ENCODE data around the gene SUMO3. TPM values are rescaled to one million over a fixed set of nuclear protein-coding genes. Genes with fewer than 3 reads are reported as not detected.

The SUMO3 gene
- total RNA-seq, 1 donor from 2014 or later, result 84.5 TPM

- Mint-ChIP-seq H3K36me3 (peaks cover 18% of the 10 kb centered on the region), H3K27me3 (ENCODE audit: low read depth) (no peaks in the 10 kb centered on the region), H3K27ac (no peak overlapping the region), H3K9me3 (no peaks in the 10 kb centered on the region), H3K4me3 (no peak overlapping the region), H3K4me1 (peaks cover 4% of the 10 kb centered on the region)
- DNase-seq (ENCODE audit: low spot score in 2 of 2, unreplicated experiment in 2 of 2), result no peak
- TF ChIP-seq CTCF (IDR thresholded peaks at IDR 0.05; ENCODE audit: unreplicated experiment), result no peak
Observed at GRCh38 chr21:44812640-44813039, 5.2 kb downstream of the SUMO3 start.

GRCh38 chr21:44810779-44811178, 7.1 kb downstream of the SUMO3 start:
- Mint-ChIP-seq H3K27ac (no peak overlapping the region), H3K36me3 (peaks cover 22% of the 10 kb centered on the region), H3K4me1 (no peaks in the 10 kb centered on the region), H3K9me3 (no peaks in the 10 kb centered on the region), H3K27me3 (ENCODE audit: low read depth) (no peaks in the 10 kb centered on the region), H3K4me3 (no peak overlapping the region)
- no peak for DNase-seq (ENCODE audit: low spot score in 2 of 2, unreplicated experiment in 2 of 2)
- TF ChIP-seq CTCF (IDR thresholded peaks at IDR 0.05; ENCODE audit: unreplicated experiment), result no peak

GRCh38 chr21:44805859-44806258, 12.0 kb downstream of the SUMO3 start:
- H3K36me3 Mint-ChIP-seq, result peaks cover 19% of the 10 kb centered on the region
- H3K27ac Mint-ChIP-seq, result no peak overlapping the region
- TF ChIP-seq CTCF (IDR thresholded peaks at IDR 0.05; ENCODE audit: unreplicated experiment), result no peak
- peaks cover 14% of the 10 kb centered on the region for H3K4me1 Mint-ChIP-seq
- H3K4me3 Mint-ChIP-seq, result no peak overlapping the region
- DNase-seq (ENCODE audit: low spot score in 2 of 2, unreplicated experiment in 2 of 2), result no peak
- no peaks in the 10 kb centered on the region for H3K27me3 Mint-ChIP-seq (ENCODE audit: low read depth)
- no peaks in the 10 kb centered on the region for H3K9me3 Mint-ChIP-seq

GRCh38 chr21:44805226-44805625, 12.6 kb downstream of the SUMO3 start:
- no peak for TF ChIP-seq CTCF (IDR thresholded peaks at IDR 0.05; ENCODE audit: unreplicated experiment)
- Mint-ChIP-seq H3K9me3 (no peaks in the 10 kb centered on the region), H3K4me3 (no peak overlapping the region), H3K27ac (no peak overlapping the region), H3K27me3 (ENCODE audit: low read depth) (no peaks in the 10 kb centered on the region), H3K36me3 (peaks cover 19% of the 10 kb centered on the region), H3K4me1 (peaks cover 20% of the 10 kb centered on the region)
- no peak for DNase-seq (ENCODE audit: low spot score in 2 of 2, unreplicated experiment in 2 of 2)

- no peaks in the 10 kb centered on the region for H3K9me3 Mint-ChIP-seq
- no peak for TF ChIP-seq CTCF (IDR thresholded peaks at IDR 0.05; ENCODE audit: unreplicated experiment)
- H3K4me1 Mint-ChIP-seq, result peaks cover 25% of the 10 kb centered on the region
- no peaks in the 10 kb centered on the region for H3K27me3 Mint-ChIP-seq (ENCODE audit: low read depth)
- H3K36me3 Mint-ChIP-seq, result peaks cover 16% of the 10 kb centered on the region
- no peak for DNase-seq (ENCODE audit: low spot score in 2 of 2, unreplicated experiment in 2 of 2)
- H3K27ac Mint-ChIP-seq, result no peak overlapping the region
- H3K4me3 Mint-ChIP-seq, result no peak overlapping the region
Observed at GRCh38 chr21:44804762-44805161, 13.1 kb downstream of the SUMO3 start.

- H3K36me3 Mint-ChIP-seq, result peaks cover 10% of the 10 kb centered on the region
- DNase-seq (ENCODE audit: low spot score in 2 of 2, unreplicated experiment in 2 of 2), result no peak
- no peak overlapping the region for H3K27ac Mint-ChIP-seq
- peak overlapping the region; percentile 81 for H3K4me3 Mint-ChIP-seq
- H3K9me3 Mint-ChIP-seq, result no peaks in the 10 kb centered on the region
- H3K4me1 Mint-ChIP-seq, result peaks cover 28% of the 10 kb centered on the region
- no peak for TF ChIP-seq CTCF (IDR thresholded peaks at IDR 0.05; ENCODE audit: unreplicated experiment)
- H3K27me3 Mint-ChIP-seq (ENCODE audit: low read depth), result no peaks in the 10 kb centered on the region
Observed at GRCh38 chr21:44803651-44804050, 14.2 kb downstream of the SUMO3 start.

All from mesothelial cell of epicardium (in vitro differentiated cells).